Measurements from ENCODE around the gene GABRB1.

Gene GABRB1

GRCh38 chr4:47050761-47051725 is 19.7 kb downstream of the GABRB1 start:
- DNase-seq, result no peak

GRCh38 chr4:47053485-47053884 is 22.1 kb downstream of the GABRB1 start:
- no peak for DNase-seq

GRCh38 chr4:47054130-47054529 is 22.8 kb downstream of the GABRB1 start:
- DNase-seq, result no peak

- no peak for DNase-seq
Observed at GRCh38 chr4:47057991-47058390, 26.6 kb downstream of the GABRB1 start.

- DNase-seq, result no peak
Observed at GRCh38 chr4:47060561-47060960, 29.2 kb downstream of the GABRB1 start.

GRCh38 chr4:47061435-47061834 is 30.1 kb downstream of the GABRB1 start:
- DNase-seq, result no peak

GRCh38 chr4:47065051-47065481 is 33.7 kb downstream of the GABRB1 start:
- DNase-seq, result no peak

- no peak for DNase-seq
Observed at GRCh38 chr4:47068986-47069385, 37.6 kb downstream of the GABRB1 start.

GRCh38 chr4:47071901-47072341 is 40.6 kb downstream of the GABRB1 start:
- no peak for DNase-seq

GRCh38 chr4:47073647-47074046 is 42.3 kb downstream of the GABRB1 start:
- DNase-seq, result no peak

GRCh38 chr4:47074816-47075215 is 43.4 kb downstream of the GABRB1 start:
- DNase-seq, result no peak

- DNase-seq, result no peak
Observed at GRCh38 chr4:47075262-47075661, 43.9 kb downstream of the GABRB1 start.

GRCh38 chr4:47075919-47076318 is 44.6 kb downstream of the GABRB1 start:
- no peak for DNase-seq

- DNase-seq, result no peak
Observed at GRCh38 chr4:47084111-47084510, 52.7 kb downstream of the GABRB1 start.

- DNase-seq, result no peak
Observed at GRCh38 chr4:47084795-47085194, 53.4 kb downstream of the GABRB1 start.

GRCh38 chr4:47088298-47088697 is 56.9 kb downstream of the GABRB1 start:
- DNase-seq, result no peak

GRCh38 chr4:47095884-47096283 is 64.5 kb downstream of the GABRB1 start:
- DNase-seq, result no peak

- DNase-seq, result no peak
Observed at GRCh38 chr4:47101453-47101852, 70.1 kb downstream of the GABRB1 start.

GRCh38 chr4:47104986-47105385 is 73.6 kb downstream of the GABRB1 start:
- DNase-seq, result no peak

- no peak for DNase-seq
Observed at GRCh38 chr4:47106561-47106960, 75.2 kb downstream of the GABRB1 start.

GRCh38 chr4:47109379-47109778 is 78.0 kb downstream of the GABRB1 start:
- no peak for DNase-seq

- DNase-seq, result no peak
Observed at GRCh38 chr4:47110546-47111132, 79.3 kb downstream of the GABRB1 start.

- DNase-seq, result no peak
Observed at GRCh38 chr4:47118192-47118929, 87.0 kb downstream of the GABRB1 start.

GRCh38 chr4:47120783-47121182 is 89.4 kb downstream of the GABRB1 start:
- DNase-seq, result no peak

Data from NCI-H146 (cell line).